ENCODE measurements around the gene MAMLD1.

DNA sequence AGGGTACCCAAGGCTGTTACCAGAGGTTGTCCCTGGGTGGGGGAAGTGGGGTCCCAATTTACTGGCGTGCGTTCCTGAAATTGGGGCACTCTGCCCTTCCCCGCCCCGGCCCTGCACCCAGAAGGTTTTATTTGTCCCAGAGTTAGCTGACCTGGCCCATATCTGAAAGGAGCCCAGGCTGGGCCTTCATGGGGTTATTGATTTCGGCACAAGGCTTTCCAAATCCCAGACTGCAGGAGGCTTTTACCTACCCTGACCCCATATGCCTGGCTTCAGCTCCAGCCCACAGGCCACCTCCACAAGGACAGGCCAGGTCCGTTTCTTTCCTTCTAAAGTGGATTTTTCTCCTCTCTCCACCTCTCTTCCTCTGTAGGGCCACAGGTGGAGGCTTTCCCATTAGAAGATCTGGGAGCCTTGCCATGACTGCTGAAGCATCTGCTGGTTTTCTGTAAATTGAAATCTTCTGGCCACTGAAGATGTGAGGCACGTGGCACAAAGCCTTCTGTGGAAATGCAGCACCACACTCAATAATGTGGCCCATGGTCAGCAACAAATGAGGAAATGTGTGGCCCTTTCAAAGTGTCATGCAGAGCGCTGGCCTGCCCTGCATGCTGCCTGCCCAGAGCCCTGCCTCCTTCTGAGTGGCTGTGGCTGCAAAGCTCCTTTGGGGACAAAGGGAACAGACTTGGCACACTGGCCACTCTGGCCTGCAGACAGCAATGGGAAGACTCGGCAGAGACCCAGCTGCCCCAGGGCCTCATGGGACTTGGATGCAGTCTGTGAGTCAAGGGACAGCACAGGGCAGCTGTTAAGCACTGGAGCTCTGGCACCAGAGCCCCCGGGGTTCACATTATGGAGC, 162.2 kb downstream of the MAMLD1 start:
- TF ChIP-seq GATA2 (IDR thresholded peaks at IDR 0.05; ENCODE audit: low read depth, low read length) = no peak
- TF ChIP-seq GATA3 (IDR thresholded peaks at IDR 0.05; ENCODE audit: low read depth, low read length) = no peak
